Urothelium cell line (cell line): ENCODE results near the gene TOP3A.
"Not testable (repeated sequence)": the region's sequence is repeated elsewhere in the genome, so short reads cannot be mapped to it uniquely, and the experiment has no call there.

Experiments used
- DNase-seq: peaks from one replicate; pipeline ENCODE4 v3.0.0; 2011; ENCODE audit warnings: low spot score, mixed read lengths
- FAIRE-seq: peaks from 2 replicates; lab custom pipeline; 2011; peaks lifted over from hg19 to GRCh38; lab: Jason Lieb, UNC

The TOP3A gene, protein sequence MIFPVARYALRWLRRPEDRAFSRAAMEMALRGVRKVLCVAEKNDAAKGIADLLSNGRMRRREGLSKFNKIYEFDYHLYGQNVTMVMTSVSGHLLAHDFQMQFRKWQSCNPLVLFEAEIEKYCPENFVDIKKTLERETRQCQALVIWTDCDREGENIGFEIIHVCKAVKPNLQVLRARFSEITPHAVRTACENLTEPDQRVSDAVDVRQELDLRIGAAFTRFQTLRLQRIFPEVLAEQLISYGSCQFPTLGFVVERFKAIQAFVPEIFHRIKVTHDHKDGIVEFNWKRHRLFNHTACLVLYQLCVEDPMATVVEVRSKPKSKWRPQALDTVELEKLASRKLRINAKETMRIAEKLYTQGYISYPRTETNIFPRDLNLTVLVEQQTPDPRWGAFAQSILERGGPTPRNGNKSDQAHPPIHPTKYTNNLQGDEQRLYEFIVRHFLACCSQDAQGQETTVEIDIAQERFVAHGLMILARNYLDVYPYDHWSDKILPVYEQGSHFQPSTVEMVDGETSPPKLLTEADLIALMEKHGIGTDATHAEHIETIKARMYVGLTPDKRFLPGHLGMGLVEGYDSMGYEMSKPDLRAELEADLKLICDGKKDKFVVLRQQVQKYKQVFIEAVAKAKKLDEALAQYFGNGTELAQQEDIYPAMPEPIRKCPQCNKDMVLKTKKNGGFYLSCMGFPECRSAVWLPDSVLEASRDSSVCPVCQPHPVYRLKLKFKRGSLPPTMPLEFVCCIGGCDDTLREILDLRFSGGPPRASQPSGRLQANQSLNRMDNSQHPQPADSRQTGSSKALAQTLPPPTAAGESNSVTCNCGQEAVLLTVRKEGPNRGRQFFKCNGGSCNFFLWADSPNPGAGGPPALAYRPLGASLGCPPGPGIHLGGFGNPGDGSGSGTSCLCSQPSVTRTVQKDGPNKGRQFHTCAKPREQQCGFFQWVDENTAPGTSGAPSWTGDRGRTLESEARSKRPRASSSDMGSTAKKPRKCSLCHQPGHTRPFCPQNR

DNA sequence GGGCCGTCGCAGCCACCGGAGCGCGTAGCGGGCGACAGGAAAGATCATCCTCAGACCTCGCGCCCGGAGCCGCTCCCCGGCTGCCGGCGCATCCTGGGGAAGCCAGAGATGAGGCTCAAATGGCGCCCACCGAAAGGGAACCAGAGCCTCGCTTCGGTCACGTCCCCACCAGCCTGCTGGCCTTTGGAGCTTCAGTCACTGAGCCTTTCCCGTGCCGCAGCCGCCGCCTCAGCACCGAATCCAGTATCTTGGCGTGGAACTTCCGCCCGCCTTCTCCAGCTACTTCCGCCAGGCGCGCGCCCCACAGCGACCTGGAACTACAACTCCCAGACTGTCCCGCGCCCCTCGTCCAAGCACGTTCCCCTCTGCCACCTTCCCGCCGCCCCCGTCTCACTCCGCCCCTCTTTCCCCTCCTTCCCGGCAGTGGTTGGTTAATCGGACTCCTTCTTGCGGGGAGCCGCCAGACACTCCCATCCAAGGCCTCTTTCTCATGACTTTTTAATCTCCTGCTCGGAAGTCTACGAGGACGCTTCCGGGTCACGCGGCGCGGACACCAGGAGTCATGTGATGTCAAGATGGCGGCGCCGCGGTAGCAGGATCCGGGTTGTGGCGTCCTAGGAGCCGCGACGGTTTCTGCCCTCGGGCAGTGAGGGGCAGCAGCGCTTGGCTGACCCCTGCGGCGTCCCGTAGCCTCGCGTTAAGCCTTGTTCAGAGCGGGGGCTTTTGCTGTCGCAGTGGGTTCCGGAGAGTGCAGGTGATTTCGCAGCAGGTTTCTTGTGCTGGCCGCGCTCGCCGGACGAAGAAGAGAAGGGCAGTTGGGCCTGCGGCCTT, at the start of gene TOP3A, which contains the start of gene SMCR8:
Gene TOP3A, minus strand, starts transcription at position 264 of the 831 bp plus-strand sequence. Its CDS starts 216 bp downstream, at position 48.
Gene SMCR8, plus strand, starts transcription at position 563 of the 831 bp plus-strand sequence. CDS start 497 bp downstream, outside the sequence.
- peak; percentile 74 for FAIRE-seq

DNA sequence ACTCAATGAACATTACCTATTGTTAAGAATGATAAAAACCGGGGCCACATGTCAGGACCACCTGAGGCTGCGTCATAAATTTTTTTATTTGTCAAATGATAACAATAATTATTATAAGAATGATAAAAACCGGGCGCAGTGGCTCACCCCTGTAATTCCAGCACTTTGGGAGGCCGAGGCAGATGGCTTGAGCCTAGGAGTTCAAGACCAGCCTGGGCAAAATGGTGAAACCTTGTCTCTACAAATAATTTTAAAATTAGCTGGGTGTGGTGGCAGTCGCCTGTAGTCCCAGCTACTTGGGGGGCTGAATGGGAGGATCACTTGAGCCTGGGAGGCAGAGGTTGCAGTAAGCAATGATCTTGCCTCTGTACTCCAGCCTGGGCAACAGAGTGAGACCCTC, 49.4 kb upstream of the TOP3A start:
- no peak for DNase-seq
- FAIRE-seq = no peak

More for the DNA sequence above, at the start of gene TOP3A, which contains the start of gene SMCR8:
- DNase-seq = peak; percentile 97

DNA sequence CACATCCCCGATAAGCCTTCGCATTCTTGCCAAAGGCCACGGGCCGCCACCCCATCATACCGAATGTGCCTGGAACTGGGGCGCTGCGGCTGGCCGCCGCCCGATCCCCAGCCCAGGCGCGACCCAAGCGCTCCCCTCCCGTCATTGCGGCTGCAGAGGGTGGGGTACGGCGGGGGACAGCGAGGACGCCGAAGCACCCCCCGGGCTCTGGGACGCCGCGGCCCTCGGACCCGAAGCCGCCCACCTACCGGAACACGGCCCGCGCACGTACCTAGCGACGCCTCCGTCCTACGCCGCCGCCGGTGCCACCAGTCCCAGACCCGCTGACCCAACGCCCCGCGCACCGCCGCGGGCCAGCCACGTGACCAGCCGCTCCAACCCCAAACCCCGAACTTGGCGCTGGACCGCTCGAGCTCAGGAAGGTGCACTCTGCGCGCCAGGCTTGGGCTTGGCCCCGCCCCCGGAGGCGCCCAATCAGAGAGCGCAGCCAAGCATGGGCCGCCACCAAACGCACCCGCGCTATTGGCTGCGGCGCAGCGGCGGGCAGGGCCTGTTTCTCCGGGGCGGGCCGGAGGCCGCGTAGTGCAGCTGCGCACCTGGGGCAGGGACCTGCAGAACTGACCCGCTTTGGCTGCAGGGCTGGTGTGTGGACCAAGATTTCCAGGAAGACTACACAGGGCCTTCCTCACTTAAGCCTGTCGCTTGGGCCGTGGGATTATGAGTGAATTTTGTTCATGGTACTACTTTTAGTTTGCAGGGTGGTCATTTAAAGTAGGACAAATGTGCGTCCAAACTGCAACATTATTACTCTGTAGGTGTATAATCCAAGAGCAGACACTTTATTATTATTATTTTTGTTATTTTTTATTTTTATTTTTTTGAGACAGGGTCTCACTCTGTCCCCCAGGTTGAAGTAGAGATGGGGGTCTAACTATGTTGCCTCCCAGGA, 48.6 kb upstream of the TOP3A start, which contains the start of gene SHMT1:
Gene SHMT1, minus strand, starts transcription at position 450 of the 949 bp plus-strand sequence. CDS start 7,569 bp downstream, outside the sequence.
- DNase-seq (peak; percentile 98), FAIRE-seq (peak; percentile 95)

DNA sequence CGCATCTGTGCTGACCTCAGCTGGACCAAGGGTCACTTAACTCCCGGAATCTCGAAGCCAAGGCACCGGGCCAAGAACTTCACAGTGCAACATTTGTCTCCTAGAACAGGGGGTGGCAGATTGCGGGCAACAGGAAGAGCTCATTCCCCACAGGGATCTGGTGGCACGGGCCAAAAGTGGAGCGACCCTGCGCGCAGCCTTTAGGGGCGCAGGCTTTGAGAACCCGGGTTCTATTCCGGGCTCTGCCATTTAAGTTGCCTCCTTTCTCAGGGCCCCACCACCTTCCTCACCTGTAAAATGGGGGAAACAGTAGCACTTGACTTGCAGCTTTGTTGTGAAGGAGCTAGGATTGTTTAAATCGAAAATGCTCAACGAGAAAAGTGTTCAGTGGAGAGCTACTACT, 47.9 kb upstream of the TOP3A start:
- FAIRE-seq = no peak

DNA sequence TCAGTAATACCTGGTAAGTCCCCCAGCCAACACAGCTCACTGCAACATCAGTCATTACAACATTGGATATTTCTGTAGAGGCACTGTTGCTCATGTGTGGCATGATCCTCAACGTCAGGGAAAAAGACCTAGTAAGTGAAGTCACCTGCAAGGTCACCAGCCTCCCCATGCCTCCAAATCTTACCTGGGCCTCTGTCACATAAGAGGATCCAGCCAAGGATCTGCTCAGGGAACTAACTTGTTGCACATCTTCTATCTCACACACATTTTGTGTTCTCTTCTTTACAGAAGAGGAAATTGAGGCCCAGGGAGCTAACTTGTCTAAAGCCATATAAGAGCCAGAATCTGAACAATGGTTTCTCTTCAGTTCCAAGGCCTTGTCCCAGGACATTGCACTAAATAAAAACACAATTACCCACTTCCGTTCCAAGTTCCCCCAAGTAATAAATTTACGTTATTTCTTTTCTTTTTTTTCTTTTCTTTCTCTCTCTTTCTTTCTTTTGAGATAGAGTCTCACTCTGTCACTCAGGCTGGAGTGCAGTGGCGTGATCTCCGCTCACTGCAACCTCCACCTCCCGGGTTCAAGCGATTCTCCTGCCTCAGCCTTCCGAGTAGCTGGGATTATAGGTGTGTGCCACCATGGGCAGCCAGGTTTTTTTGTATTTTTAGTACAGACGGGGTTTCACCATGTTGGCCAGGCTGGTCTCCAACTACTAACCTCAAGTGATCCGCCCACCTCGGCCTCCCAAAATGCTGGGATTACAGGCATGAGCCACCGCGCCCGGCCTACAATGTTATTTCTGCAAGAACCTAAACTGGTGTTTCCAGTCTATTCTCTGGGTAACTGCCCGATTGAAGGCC, 47.3 kb upstream of the TOP3A start:
- DNase-seq (no peak), FAIRE-seq (no peak)

More for the DNA sequence above, 47.9 kb upstream of the TOP3A start:
- peak; percentile 45 for DNase-seq

DNA sequence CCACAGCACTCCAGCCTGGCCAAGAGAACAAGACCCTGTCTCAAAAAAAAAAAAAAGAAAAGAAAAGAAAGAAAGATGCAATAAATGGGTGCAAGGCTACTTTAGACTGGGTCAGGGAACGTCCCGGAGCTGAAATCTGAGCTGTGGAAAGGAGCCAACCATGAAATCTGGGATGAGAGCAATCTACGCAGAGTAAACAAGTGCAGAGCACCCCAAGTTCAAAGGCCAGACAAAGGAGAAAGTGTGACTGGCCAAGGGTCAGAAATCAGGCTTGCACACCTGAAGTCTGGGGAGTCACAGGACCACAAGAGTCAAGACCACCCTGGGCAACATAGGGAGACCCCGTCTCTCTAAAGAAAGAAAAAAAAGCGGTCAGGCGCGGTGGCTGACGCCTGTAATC, 45.7 kb upstream of the TOP3A start:
- no peak for DNase-seq
- no peak for FAIRE-seq

DNA sequence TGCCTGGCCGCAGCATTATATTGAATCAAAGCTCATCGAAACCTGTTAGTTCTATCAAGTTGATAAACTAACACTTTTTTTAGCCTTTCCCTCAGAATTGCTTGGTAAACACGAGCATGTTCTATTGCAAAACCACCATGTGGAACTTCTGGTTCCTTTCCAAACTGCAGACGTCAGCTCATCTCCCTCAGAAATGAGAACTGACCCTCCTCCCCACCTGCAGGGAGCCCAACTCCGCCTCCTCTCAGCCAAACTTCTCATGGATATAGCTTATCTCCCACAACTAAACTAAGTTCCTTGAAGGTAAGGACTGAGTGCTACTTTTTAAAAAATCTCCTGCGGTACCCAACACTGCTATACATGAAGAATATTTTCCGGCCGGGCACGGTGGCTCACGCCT, 41.8 kb upstream of the TOP3A start:
- FAIRE-seq (no peak), DNase-seq (no peak)

DNA sequence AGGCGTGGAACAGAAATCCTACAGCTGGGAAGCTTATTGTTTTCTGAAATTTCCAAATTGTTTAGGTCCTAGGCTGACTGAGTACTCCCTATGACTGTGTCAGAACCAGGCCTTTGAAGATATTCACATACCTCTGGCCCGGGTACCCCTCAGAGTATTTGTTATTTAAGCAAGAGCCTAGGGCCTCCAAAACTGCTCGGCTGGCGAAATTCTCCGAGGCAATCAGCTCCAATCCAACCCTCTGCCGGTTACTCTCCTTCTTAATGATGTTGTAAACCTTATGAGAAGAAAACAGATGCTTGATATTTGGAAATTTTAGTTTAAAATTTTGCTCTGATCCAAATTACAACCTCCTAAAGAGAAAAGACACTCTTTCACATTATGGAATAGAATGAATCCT, 38.7 kb upstream of the TOP3A start:
- FAIRE-seq (no peak), DNase-seq (no peak)

DNA sequence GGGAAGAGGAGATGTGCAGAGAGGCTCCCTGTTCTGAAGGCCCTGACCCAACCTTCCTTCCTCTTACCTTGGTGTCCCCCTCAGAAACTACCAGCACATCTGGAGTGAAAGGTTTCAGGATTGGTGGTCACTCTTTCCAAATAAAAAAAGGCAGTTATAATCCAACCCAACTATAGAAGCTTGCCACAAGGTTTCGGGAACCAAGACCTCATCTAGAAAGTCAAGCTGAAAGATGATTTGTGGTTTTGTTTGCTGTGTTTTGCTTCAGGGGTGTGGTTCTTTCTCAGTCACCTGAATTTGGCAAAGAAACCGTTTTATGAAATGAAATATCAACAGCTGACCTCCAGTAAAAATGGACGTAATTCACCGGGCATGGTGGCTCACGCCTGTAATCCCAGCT, 29.2 kb upstream of the TOP3A start:
- FAIRE-seq (no peak), DNase-seq (no peak)

DNA sequence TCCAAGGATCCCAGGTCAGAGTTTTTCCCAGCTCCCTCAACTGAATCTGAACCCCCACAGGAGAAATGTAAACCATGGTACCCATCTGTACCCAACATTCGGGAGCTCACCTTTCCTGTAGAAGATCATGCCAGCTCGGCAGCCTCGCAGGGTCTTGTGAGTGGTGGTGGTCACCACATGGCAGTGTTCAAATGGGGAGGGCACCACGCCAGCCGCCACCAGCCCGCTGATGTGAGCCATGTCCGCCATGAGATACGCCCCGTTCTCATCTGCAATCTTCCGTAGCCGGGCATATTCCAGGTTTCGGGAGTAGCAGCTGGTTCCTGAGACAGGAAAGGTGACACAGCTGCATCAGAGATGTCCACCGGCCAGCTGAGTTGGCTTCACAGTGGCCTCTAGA, 25.1 kb upstream of the TOP3A start:
- FAIRE-seq = no peak

DNA sequence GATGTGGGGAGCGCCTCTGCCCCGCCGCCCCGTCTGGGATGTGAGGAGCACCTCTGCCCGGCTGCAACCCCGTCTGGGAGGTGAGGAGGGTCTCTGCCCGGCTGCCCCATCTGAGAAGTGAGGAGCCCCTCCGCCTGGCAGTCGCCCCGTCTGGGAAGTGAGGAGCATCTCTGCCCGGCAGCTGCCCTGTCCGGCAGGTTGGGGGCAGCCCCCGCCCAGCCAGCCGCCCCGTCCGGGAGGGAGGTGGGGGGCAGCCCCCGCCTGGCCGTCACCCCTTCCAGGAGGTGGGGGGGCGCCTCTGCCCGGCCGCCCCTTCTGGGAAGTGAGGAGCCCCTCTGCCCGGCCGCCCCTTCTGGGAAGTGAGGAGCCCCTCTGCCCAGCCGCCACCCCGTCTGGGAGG, 23.4 kb upstream of the TOP3A start:
- not testable (repeated sequence) for DNase-seq, FAIRE-seq

More for the DNA sequence above, 25.1 kb upstream of the TOP3A start:
- no peak for DNase-seq

DNA sequence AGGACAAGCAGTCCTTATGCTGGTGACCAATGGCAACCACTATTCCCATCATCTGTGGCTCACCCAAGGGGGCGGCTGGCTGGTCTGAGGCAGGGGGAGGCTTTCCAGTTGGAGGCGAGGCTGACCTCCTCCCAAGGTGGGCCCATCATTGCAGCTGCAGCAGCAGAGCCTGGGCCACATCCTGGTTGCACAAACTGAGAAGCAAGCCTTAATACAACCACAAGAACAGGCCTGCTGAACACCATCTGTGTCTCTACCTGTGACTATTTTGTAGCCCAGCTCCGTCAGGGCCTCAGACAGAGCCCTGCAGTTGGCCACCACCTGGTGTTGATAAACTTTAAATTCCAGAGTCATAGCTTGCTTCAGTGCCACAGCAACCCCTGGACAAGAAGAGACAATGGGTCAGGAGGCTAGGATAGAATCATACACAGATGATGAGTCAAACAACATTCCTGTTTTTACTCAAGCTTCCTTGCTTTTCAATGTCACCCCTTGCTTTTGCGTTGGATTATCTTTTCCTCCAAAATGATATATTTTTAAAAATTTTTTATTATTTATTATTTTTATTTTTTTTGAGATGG, 18.2 kb upstream of the TOP3A start:
- DNase-seq (no peak), FAIRE-seq (no peak)

DNA sequence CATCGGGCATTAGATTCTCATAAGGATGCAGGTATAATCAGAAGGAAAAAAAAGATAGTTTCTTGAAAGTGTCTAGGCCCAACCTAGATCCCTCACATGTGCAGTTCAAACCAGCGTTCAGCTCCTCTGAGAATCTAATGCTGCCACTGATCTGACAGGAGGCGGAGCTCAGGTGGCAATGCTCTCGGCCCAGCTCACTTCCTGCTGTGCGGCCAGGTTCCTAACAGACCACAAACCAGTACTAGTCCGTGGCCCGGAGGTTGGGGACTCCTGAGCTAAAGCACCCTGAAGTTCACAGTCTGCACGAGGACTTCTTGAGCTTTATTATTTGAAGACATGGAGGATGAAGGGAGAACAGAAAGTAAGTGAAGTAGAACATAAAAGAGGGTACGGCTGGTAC, 17.1 kb upstream of the TOP3A start:
- FAIRE-seq = no peak
- DNase-seq = no peak

DNA sequence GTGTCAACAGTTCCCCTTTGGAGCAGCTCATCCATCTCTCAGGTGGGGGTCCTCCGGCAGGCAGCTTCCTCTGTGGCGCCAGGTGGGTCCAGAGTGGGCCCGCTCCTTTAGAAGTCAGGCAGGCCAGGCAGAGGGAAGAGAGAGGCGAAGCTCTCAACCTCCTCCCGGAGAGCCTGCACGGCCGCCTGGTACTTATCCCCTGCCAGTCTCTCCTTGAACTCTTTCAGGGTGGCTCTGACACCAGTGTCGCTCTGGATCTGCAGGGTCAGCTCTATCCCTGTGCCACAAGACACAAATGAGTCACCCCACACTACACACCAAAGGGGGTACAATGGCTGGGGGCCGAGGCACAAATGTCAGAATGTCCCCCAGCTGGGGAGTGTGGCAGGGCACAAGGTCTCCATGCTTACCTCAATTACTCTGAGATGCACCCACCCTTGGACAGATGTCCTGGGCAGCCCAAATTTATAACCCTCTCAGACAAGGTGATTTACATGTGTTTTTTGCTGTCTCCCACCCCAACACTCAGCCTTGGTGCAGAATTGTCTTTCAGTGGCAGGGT, 13.9 kb upstream of the TOP3A start:
- FAIRE-seq = no peak

DNA sequence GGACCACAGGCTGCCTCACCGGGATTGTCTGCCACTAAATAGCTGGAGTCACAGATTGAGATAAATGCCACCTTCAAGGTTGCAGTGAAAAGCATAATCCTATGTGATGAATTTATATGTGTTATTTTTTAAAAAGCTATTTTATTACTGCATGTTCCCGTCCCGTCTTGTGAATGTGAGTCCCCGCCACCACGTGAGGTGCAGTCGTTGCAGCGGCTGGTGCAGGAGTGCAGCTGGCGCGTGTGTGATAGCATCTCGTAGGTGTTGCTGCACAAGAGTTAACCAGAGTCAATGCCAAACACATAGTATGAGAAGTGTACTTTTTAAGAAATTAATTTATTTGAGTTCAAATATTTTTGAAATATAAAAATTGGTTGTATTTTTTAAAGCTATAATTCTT, 12.8 kb upstream of the TOP3A start:
- DNase-seq = no peak

More for the DNA sequence above, 13.9 kb upstream of the TOP3A start:
- no peak for DNase-seq

DNA sequence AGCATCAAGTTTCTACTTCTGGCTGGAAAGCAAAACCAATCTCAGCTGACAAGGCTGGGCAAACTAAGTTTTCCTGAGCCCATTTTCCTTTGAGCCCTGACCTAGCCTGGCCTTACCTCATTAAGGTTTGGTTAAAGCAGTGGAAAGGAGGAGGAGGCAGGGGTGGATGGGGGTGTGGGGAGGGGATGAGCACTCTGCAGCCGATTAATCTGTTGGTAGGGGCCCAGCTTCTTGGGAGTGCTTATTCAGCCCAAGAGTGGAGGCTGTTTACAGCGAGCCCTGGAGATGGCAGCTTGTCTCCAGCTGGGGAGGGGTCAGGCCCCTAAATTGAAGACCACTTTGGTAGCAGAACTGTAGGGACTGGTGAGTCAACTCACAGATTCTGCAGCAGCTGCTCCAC, 12.3 kb upstream of the TOP3A start:
- DNase-seq (no peak), FAIRE-seq (no peak)

More for the DNA sequence above, 12.8 kb upstream of the TOP3A start:
- no peak for FAIRE-seq

DNA sequence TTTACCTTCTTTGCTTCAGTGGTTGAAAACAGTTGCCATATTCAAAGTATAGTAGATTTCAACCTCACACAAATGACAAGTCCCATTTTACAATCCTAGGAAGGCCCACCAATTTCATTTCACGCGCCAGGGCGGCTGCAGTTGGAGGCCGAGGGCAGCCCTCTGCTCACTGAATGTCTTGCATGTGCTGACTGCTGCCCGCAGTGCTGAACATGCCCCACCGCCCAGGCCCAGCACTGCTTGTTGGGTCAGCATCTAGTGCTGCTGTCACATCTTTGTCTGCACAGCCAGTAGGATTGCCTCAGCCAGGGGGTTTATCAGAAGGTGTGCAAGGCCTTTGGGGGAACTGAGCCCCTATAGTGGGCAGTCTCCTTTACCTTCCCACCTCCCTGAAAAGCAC, 11.8 kb upstream of the TOP3A start:
- DNase-seq (no peak), FAIRE-seq (no peak)
